Neuron (in vitro differentiated cells): ENCODE results near the gene ZFAND3.
"Not testable (repeated sequence)": the region's sequence is repeated elsewhere in the genome, so short reads cannot be mapped to it uniquely, and the experiment has no call there.

Experiments used
- H2AFZ ChIP-seq: one replicate; pipeline ENCODE4 v1.6.1; 2013; ENCODE audit warnings: low read depth, mild to moderate bottlenecking, inconsistent platforms, low read length, moderate library complexity
- H3K27me3 ChIP-seq: one replicate; pipeline ENCODE4 v1.6.1; 2013; ENCODE audit warnings: low read length; ENCODE audit not compliant: insufficient read depth
- H3K36me3 ChIP-seq: one replicate; pipeline ENCODE4 v1.6.1; 2013; ENCODE audit warnings: low read length; ENCODE audit not compliant: insufficient read depth
- H3K4me1 ChIP-seq: one replicate; pipeline ENCODE4 v1.6.1; 2013; ENCODE audit warnings: low read length; ENCODE audit not compliant: insufficient read depth
- H3K4me3 ChIP-seq: 2 replicates; pipeline ENCODE4 v1.5.1; 2013; ENCODE audit warnings: mild to moderate bottlenecking, low read length, moderate library complexity
- H3K9me3 ChIP-seq: one replicate; pipeline ENCODE4 v1.6.1; 2013; ENCODE audit warnings: low read length

ZFAND3 gene

DNA sequence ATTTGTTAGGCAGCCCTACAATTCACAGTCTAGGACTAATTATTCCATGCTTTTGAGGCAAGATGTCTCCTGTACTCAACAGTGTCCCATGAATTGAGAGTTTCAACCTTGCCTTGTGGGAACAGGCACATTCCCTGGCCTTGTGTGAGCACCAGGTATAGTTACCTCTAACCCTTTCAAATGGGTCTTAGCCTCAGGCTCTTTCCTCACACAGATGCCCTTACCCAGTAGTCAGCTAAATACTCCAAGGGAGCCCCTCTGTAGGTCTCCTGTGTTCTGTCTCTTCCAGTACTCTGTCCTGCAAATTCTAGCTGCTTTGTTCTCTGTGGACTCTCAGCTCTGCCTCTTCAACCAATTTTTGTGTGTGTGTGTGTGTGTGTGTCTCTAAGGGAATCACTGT is 135.3 kb downstream of the ZFAND3 start:
- H3K4me1 ChIP-seq: no peaks in the 10 kb centered on the region
- H2AFZ ChIP-seq: no peak overlapping the region
- no peaks in the 10 kb centered on the region for H3K27me3 ChIP-seq
- H3K4me3 ChIP-seq: no peak overlapping the region
- H3K9me3 ChIP-seq: peaks cover 2% of the 10 kb centered on the region
- H3K36me3 ChIP-seq: no peaks in the 10 kb centered on the region

DNA sequence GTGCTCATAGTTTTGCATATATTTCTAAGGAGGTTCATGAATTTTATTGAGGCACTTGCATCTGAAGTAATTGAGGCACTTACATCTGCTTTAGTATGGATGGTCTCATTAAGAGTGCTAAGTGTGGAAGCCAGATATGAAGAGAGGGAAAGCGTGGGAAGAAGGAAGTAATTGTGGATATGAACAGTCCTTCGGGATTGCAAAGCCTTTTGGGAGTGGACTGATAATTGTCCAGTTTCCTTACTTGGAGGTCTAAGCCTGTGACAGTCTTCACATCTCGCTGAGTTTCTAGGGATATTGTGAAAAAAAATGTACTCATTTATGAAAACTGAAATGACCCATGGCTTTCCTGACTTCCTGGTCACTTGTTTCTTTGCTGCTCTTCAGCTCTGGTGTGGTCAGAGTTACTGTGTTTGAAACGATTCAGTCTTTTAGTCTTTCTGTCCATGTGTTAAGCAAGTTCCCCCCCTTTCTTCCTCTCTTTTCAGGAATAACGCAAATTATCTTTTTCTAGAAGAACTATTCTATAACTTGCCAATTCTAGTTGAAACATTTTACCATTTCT is 137.3 kb downstream of the ZFAND3 start:
- Histone ChIP-seq H2AFZ (no peak overlapping the region), H3K4me1 (no peaks in the 10 kb centered on the region), H3K9me3 (peaks cover 6% of the 10 kb centered on the region), H3K27me3 (no peaks in the 10 kb centered on the region), H3K4me3 (no peak overlapping the region), H3K36me3 (no peaks in the 10 kb centered on the region)

DNA sequence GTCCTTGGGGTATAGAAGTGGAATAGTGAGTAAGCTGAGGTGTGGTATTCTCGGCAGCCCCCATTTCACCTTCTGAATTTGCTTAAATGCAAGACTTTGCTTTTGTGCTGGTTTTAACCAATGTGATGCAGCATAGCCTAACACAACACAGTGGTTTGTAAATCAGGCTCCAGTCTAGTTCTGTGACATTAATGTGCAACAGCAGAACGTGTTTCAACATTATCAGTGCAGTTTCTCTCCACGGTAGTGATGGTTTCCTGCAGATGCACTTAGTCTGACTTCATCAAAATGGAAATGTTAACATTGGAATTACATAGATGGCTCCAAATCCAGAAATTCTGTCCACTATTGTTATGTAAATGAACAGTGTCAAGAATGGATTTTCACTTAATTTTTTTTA is 139.5 kb downstream of the ZFAND3 start:
- H2AFZ ChIP-seq: no peak overlapping the region
- no peaks in the 10 kb centered on the region for H3K27me3 ChIP-seq
- no peaks in the 10 kb centered on the region for H3K4me1 ChIP-seq
- H3K4me3 ChIP-seq: no peak overlapping the region
- H3K9me3 ChIP-seq: peaks cover 8% of the 10 kb centered on the region
- H3K36me3 ChIP-seq: no peaks in the 10 kb centered on the region

DNA sequence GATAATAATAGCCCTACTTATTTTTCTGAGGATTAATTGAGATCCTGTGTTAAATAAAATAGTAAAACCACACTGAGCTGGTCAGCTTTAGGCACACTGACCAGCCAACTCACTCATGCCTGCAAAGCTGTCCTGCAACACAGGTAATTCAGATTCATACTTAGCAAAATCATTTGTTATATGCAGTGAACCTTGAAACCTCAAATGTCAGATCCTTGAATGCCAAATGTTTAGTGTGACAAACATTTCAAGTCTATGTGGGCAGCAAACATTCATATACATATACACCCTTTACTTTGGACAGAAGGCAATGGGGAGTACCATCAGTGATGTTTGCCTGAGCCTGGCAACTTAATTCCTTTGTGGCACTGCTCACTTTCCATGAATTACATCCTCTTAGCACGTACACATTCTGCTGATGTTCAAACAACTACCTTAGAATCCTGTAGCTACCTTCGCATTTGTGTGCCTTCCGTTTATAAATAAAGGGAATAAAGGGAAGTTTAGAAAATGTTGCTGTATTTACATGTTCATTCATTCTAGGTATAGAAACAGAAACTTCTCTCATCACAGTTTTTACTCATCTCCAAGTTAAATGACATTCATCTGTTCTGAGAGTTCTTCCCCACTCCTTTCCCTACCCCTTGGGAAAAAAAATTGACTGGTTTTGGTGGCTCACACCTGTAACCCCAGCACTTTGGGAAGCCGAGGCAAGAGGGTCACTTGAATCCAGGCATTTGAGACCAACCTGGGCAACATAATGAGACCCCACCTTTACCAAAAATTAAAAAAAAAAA is 140.8 kb downstream of the ZFAND3 start:
- Histone ChIP-seq H3K27me3 (no peaks in the 10 kb centered on the region), H3K4me3 (no peak overlapping the region), H2AFZ (no peak overlapping the region), H3K36me3 (no peaks in the 10 kb centered on the region), H3K4me1 (no peaks in the 10 kb centered on the region), H3K9me3 (peaks cover 8% of the 10 kb centered on the region)

DNA sequence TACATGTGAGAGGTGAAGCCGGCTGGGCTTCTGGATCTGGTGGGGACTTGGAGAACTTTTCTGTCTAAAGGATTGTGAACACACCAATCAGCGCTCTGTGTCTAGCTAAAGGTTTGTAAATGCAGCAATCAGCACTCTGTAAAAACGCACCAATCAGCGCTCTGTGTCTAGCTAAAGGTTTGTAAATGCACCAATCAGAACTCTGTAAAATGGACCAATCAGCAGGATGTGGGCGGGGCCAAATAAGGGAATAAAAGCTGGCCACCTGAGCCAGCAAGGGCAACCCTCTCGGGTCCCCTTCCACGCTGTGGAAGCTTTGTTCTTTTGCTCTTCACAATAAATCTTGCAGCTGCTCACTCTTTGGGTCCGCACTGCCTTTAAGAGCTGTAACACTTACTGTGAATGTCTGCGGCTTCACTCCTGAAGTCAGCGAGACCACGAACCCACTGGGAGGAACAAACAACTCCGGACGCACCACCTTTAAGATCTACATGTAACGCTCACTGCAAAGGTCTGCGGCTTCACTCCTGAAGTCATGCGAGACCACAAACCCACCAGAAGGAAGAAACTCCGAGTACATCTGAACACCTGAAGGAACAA is 143.1 kb downstream of the ZFAND3 start:
- H3K27me3 ChIP-seq, H2AFZ ChIP-seq, H3K36me3 ChIP-seq, H3K4me1 ChIP-seq, H3K4me3 ChIP-seq: not testable (repeated sequence)
- peaks cover 10% of the 10 kb centered on the region for H3K9me3 ChIP-seq

DNA sequence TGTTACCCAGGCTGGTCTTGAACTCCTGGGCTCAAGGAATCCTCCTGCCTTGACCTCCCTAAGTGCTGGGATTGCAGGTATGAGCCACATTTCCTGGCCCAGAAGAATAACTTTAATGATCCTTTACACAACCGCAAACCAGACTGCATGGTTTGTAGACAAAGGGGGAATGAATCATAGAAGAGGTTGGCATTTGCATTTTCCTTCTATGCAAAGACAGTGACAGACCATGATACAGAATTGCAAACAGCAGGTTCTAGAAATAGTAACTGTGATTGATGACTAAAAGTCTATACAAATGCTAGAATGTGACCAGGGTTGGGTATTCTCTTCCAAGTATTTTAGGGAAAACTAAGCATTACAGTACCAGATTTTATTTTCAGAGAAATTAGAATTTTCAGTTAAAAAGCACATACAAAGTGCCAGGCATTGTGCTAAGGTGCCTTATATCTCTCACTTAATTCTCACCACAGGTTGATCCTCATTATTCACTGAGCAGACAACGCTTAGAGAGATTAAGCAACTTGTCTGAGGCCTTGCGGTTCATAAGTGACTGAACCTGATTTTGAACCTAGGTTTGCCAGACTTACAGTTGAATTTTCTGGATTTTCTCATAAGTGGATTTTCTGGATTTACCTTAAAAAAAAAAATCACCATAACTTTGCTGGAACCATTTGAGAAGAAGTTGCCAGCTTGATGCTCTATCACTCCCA is 146.6 kb downstream of the ZFAND3 start:
- no peak overlapping the region for H2AFZ ChIP-seq
- no peak overlapping the region for H3K4me3 ChIP-seq
- no peaks in the 10 kb centered on the region for H3K36me3 ChIP-seq
- no peaks in the 10 kb centered on the region for H3K4me1 ChIP-seq
- H3K27me3 ChIP-seq: no peaks in the 10 kb centered on the region
- H3K9me3 ChIP-seq: peaks cover 13% of the 10 kb centered on the region

DNA sequence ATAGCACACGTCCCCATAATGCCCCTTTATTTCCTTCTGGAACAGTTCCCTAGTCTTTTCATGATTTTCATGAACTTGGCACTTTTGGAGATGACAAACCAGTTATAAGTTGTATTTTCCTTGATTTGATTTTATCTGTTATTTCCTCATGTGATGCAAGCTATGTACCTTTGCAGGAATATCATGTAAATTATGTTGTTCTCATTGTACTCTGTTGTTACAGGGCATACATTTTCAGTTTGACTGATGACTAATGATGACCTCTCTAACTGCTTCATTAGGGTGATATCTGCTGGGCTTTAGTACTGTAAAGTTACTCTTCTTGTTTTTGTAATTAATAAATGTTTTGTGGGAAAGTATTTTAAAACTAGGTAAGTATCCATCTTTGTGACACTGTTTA is 147.3 kb downstream of the ZFAND3 start:
- H3K4me3 ChIP-seq: no peak overlapping the region
- no peak overlapping the region for H2AFZ ChIP-seq
- H3K36me3 ChIP-seq: no peaks in the 10 kb centered on the region
- H3K9me3 ChIP-seq: peaks cover 8% of the 10 kb centered on the region
- no peaks in the 10 kb centered on the region for H3K4me1 ChIP-seq
- H3K27me3 ChIP-seq: no peaks in the 10 kb centered on the region

DNA sequence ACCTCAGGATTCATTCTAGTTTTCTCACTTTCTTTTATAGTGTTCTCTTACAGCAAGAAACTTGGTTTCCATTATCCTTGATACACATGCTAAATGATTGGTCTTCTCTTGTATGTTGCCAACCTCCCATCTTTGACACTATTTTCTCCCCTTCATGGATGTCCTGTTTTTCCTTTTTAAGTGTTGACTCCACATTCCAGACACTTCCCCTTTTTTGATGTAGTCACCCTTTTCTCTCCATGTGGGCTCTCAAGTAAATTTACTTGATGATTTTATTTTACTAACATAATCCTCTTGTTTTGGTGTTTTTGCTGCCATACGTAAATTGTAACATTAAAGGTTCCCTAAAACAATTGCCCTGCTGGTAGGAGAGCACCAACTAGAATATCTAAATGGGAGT is 148.1 kb downstream of the ZFAND3 start:
- Histone ChIP-seq H3K9me3 (peaks cover 8% of the 10 kb centered on the region), H3K4me1 (no peaks in the 10 kb centered on the region), H3K4me3 (no peak overlapping the region), H2AFZ (no peak overlapping the region), H3K27me3 (no peaks in the 10 kb centered on the region), H3K36me3 (no peaks in the 10 kb centered on the region)

DNA sequence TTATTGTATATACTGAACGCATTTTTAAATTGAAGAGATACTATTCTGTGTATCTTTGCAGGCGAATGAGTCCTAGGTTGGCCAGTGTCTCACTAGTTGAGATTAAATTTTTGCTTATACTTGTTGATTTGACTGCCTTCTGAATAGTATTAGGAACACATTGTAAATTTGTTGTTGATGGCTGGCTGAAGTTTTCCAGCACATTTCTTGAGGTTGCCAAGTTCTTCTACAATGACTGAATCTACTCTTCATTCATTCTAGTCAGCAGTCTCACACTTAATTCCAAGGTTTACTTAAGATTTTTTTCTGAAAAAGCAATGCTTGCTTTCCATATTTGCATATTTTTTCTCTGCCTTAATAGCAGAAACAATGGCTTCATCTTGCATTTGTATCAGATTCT is 151.7 kb downstream of the ZFAND3 start:
- Histone ChIP-seq H3K9me3 (peaks cover 12% of the 10 kb centered on the region), H2AFZ (no peak overlapping the region), H3K36me3 (no peaks in the 10 kb centered on the region), H3K4me1 (no peaks in the 10 kb centered on the region), H3K4me3 (no peak overlapping the region), H3K27me3 (no peaks in the 10 kb centered on the region)

DNA sequence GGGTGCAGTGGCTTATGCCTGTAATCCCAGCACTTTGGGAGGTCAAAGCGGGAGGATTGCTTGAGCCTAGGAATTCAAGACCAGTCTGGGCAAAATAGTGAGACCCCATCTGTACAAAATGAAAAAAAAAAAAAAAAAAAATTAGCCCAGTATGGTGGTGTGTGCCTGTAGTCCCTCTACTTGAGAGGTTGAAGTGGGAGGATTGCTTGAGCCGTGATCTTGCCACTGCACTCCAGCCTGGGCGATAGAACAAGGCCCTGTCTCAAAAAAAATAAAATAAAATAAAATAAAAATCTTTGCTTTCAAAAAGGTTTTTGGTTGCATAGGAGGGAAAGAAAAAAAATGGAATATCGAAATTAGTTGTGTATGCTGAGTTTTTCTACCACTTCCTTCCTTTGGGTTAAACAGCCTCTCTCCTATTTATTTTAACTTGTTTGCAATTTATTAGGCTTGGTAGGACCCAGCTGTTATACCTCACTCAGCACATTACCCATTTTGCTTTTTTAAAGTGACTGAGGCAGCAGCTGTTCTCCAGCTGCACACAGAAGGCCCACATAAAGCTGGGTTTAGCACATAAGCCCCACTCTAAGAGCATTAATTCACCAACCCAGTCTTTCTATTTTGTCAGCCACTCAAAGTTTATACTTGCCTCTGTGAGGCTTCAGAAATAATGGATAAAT is 152.3 kb downstream of the ZFAND3 start:
- no peaks in the 10 kb centered on the region for H3K27me3 ChIP-seq
- H2AFZ ChIP-seq: no peak overlapping the region
- no peaks in the 10 kb centered on the region for H3K36me3 ChIP-seq
- H3K9me3 ChIP-seq: peaks cover 14% of the 10 kb centered on the region
- H3K4me3 ChIP-seq: no peak overlapping the region
- no peaks in the 10 kb centered on the region for H3K4me1 ChIP-seq

DNA sequence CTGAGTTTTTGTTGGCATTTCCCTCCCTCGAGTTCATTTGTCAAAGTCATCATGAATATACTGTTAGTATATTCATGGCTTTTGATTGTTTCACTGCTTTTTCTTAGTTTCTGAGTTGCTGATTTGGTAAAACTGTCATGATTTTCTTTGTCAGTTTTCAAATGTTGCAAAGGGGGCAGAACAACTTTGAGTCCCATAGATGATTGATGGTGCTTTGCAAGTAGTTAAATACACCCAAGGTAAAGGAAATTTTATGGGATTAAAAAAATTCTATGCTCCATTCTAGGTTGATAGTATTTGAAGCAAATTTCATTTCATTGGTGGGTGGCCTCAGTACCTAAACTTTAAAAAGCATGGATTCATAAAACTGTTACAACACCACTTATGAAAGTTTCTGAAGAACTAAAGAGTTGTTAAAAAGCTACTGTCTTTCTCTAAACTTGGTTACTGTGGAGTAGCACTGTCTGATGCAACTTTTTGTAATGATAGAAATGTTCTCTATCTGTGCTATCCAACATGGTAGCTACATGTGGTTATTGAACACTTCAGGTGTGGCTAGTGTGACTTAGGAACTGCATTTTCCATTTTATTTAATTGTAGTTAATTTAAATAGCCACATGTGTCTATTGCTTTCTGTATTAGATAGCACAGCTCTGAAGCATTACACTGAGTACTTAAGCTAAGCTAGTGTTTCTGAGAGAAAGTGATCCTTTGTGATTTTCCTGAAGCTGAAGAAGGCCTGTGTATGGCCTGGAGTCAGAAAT is 153.6 kb downstream of the ZFAND3 start:
- Histone ChIP-seq H2AFZ (no peak overlapping the region), H3K9me3 (peaks cover 14% of the 10 kb centered on the region), H3K27me3 (no peaks in the 10 kb centered on the region), H3K4me3 (no peak overlapping the region), H3K4me1 (no peaks in the 10 kb centered on the region), H3K36me3 (no peaks in the 10 kb centered on the region)

DNA sequence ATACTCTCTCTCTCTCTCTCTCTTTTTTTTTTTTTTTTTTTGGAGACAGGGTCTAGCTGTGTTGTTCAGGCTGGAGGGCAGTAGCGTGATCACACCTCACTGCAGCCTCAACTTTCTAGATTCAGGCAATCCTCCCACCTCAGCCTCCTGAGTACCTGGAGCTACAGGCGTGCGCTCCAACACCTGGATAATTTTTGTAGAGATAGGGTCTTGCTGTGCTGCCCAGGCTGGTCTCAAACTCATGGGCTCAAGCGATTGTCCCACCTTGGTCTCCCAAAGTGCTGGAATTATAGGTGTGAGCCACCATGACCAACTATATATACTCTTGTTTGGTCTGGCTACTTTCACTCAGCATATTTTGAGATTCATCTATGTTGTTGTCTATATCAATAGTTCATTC is 154.9 kb downstream of the ZFAND3 start:
- H3K9me3 ChIP-seq: peaks cover 12% of the 10 kb centered on the region
- H3K4me1 ChIP-seq: no peaks in the 10 kb centered on the region
- no peaks in the 10 kb centered on the region for H3K36me3 ChIP-seq
- no peaks in the 10 kb centered on the region for H3K27me3 ChIP-seq
- H3K4me3 ChIP-seq: no peak overlapping the region
- H2AFZ ChIP-seq: no peak overlapping the region
